Brain microvascular endothelial cell (primary cell): Measurements from ENCODE around the gene RANBP3.
"Not testable (repeated sequence)": the region's sequence is repeated elsewhere in the genome, so short reads cannot be mapped to it uniquely, and the experiment has no call there.

ENCODE experiments used
- DNase-seq: peaks from one replicate; pipeline ENCODE4 v3.0.0-alpha.2; 2020
- H3K27ac ChIP-seq: fragments of 250-450 bp; sonication (Bioruptor Pico); 2 replicates; pipeline ENCODE4 v1.5.1; 2020; ENCODE audit warnings: mild to moderate bottlenecking, moderate library complexity
- H3K27me3 ChIP-seq: fragments of 250-450 bp; sonication (Bioruptor Pico); replicated peaks from 2 replicates; pipeline ENCODE4 v1.5.1; 2020; ENCODE audit warnings: mild to moderate bottlenecking
- H3K36me3 ChIP-seq: fragments of 250-450 bp; sonication (Bioruptor Pico); replicated peaks from 2 replicates; pipeline ENCODE4 v1.5.1; 2020; ENCODE audit warnings: mild to moderate bottlenecking
- H3K4me3 ChIP-seq: 2 replicates; pipeline ENCODE4 v1.5.1; 2011; ENCODE audit warnings: low read depth, mild to moderate bottlenecking, control low read depth, low read length, moderate library complexity
- in situ Hi-C: cut with HindIII; loops from 2 replicates; pipeline ENCODE4 v1.10.0; 2017; ENCODE audit warnings: low sequenced_read_pairs, low pct_ligation_motif_present
- TF ChIP-seq, protein P1 (sequence below): IDR thresholded peaks from 2 replicates; pipeline ENCODE4 v1.5.1; 2011; ENCODE audit warnings: low read depth, mild to moderate bottlenecking, moderate library complexity, low read length, control low read depth, inconsistent platforms; ENCODE audit errors: missing control alignments

Gene RANBP3

DNA sequence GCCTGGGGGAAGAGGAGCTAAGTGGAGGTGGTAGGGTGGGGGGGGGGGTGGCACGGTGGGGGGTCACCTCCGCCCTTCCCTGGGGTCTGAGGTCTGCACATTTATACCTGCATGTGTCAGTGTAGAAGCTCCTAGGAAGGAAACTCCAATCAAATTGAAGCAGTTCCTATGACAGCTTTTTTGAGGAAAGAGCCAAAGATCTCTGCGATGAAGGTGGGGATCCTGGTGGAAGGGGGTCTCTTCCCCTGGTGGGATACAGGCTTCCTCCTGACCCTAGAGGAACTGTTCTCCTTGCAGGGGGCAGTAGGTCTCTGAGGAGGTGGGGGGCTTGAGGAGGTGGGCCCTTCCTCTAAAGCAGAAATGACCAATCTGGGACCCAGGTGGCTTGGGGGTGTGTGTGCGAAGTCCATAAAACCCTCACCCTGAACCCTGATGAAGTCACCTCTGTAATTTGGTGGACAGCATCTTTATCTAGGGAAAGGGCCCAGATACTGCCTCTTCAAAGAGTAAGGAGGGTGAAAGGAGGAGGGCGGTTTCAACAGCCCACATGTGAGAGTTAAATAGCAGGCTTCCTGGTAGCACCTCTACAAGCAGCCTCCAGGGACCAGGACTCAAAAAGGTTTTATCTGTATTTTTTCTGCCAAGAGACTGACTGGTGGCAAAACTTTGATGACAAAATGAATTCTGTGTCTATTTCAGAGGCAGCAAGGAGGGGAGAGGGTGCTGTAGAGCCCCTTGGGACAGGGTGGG, 12.9 kb downstream of the RANBP3 start:
- TF ChIP-seq, protein P1, sequence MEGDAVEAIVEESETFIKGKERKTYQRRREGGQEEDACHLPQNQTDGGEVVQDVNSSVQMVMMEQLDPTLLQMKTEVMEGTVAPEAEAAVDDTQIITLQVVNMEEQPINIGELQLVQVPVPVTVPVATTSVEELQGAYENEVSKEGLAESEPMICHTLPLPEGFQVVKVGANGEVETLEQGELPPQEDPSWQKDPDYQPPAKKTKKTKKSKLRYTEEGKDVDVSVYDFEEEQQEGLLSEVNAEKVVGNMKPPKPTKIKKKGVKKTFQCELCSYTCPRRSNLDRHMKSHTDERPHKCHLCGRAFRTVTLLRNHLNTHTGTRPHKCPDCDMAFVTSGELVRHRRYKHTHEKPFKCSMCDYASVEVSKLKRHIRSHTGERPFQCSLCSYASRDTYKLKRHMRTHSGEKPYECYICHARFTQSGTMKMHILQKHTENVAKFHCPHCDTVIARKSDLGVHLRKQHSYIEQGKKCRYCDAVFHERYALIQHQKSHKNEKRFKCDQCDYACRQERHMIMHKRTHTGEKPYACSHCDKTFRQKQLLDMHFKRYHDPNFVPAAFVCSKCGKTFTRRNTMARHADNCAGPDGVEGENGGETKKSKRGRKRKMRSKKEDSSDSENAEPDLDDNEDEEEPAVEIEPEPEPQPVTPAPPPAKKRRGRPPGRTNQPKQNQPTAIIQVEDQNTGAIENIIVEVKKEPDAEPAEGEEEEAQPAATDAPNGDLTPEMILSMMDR, result no peak
- no peak for DNase-seq
- H3K4me3 ChIP-seq, result no peak overlapping the region
- H3K36me3 ChIP-seq, result peaks cover 3% of the 10 kb centered on the region
- H3K27me3 ChIP-seq, result no peaks in the 10 kb centered on the region
- no peak overlapping the region for H3K27ac ChIP-seq
- in situ Hi-C loops, result no loop called here

DNA sequence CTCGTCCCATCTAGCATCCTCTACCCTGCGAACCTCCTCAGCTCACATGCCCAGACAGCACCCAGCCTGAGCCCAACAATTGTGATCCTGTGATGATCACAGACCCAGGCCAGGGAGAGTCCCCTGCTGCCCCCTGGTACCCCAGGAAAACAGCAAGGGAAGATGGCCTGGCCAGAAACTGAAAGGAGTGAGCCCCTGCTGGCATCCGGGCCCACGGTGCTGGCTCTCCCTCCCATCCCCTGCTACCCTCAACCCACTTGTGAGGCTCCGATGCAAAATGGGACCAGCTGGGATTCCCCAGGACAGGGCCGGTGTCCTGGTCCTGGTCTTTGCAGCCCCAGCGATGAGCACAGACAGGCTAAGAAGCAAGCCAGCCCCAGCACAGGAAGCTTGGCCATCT, 14.1 kb downstream of the RANBP3 start:
- Histone ChIP-seq H3K27ac (no peak overlapping the region), H3K36me3 (peaks cover 3% of the 10 kb centered on the region), H3K4me3 (no peak overlapping the region), H3K27me3 (no peaks in the 10 kb centered on the region)
- in situ Hi-C loops, result no loop called here
- TF ChIP-seq, protein P1, result no peak
- DNase-seq, result no peak

DNA sequence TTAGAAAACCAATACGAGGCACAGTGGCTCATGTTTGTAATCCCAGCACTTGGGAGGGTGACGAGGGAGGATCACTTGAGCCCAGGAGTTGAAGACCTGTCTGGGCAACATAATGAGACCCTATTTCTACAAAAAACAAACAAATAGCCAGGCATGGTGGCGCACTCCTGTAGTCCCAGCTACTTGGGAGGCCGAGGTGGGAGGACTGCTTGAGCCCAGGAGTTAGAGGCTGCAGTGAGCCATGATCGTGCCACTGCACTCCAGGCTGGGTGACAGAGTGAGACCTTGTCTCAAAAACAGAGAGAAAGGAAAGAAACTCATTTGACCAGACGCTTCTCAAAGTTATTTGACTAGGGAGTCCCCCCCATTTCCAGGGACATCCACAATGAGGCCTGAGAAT, 14.7 kb downstream of the RANBP3 start:
- H3K27ac ChIP-seq, H3K36me3 ChIP-seq, in situ Hi-C loops, DNase-seq, H3K4me3 ChIP-seq, H3K27me3 ChIP-seq: not testable (repeated sequence)

DNA sequence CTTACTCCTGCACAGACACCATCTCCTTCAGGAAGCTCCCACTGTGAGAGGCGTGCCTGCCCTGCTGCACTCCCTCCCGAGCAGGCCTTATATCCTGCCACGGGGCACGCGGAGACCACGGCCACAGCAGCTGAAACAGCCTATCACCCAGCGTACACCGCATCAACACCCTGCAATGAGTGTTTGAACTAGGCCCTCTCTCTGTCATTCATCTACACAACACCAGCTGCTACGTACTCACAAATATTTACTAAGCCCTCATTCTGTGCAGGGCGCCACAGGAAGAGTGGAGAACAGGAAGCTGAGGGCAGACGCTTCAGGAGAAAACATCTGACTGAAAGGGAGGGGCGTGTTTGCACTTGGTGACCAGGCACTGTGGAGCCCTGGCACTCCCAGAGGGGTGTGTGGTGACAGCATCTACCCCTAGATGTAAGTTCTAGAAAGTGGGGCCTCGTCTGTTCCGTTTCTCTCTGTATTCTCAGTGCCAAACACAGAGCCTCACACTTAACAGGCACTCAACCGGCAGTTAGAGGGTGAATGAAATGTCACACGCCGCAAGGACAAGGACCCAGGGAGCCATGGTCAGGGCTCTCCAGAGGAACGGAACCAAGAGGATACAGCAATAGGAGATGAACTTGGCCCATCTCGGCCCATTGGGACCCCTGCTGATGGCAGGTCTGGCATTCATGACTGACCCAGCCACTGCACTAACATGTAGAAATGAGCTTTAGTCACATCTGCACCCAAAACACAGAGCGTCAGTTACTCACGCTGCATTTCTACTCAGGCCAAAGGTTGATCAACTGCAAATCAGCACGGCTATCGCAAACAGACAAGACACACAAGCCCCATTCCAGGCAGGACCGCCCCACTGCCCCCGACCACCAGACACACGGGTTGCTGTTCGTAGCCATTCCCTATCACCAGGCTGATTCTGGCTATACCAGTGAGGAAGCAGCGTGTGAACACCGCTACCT, 15.7 kb downstream of the RANBP3 start:
- Histone ChIP-seq H3K36me3 (peaks cover 3% of the 10 kb centered on the region), H3K4me3 (no peak overlapping the region), H3K27me3 (no peaks in the 10 kb centered on the region), H3K27ac (peak overlapping the region; percentile 61)
- TF ChIP-seq, protein P1, result no peak
- in situ Hi-C loops, result no loop called here
- peak; percentile 62 for DNase-seq

DNA sequence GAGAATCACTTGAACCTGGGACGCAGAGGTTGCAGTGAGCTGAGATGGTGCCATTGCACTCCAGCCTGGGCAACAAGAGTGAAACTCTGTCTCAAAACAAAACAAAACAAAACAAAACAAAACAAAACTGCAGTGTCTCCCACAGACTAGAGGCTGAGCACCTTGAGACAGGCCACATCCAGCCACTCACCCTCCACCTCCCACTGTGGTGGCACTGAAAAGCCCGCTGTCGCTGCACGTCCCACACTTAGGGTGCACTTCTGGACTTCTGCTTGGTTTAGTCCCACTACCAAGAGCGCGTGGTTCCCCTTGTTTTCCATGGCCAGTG, 16.3 kb downstream of the RANBP3 start:
- H3K27me3 ChIP-seq, in situ Hi-C loops, H3K4me3 ChIP-seq, H3K36me3 ChIP-seq, DNase-seq: not testable (repeated sequence)
- peak overlapping the region; percentile 61 for H3K27ac ChIP-seq

DNA sequence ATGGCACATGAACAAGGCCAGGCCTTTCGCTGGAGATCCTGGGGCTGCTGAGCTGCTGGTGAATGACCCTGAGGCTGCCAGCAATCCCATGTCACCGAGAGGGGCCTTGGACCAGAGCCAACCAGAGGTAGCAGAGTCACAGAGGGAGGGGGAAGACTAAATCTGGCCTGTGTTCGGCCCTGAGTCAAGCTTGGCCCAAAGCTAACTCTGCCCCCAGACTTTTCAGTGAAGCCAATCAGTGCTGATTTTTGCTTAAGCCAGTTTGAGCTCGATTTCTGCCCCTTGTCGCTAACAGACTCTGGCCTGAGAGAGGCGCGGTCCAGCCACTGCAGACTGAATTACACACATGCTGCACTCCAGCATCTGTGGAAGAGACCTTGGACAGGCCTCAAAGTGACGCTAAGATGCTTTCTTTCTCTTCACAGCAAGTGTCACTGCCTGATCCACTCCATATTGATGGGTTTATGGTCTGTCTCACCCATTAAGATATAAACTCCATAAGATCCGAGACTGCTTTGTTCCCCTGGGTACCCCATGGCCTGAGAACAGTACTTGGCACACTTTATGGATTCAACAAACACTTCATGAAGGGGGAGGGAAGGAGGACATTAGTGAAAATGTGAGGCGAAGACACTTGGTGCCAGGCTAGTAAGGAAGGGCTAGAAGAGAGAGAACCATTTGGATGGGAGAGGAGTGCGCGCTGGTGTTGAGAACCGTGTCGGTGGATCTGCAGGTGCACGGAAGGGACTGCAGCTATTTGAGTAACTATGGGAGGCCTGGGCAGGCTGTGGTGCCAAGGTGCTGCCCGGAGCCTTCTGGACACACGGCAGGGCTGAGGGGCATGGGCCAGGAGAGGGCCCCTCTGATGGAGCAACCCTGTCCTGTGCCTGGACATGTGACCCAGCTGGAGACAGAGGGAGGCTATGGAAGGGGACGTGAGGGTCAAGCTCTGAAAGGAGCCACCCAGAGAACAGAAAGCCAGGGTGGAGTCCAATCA, 17.6 kb downstream of the RANBP3 start:
- DNase-seq, result no peak
- Histone ChIP-seq H3K27ac (no peak overlapping the region), H3K27me3 (no peaks in the 10 kb centered on the region), H3K4me3 (no peak overlapping the region), H3K36me3 (no peaks in the 10 kb centered on the region)
- in situ Hi-C loops, result no loop called here
- TF ChIP-seq, protein P1, result no peak
